Gastroesophageal sphincter (tissue), 3 donors: Measurements from ENCODE around the gene RASGRP1.

Experiments
- CTCF ChIP-seq, 4 experiments: fragments of 200-600 bp in 2 of 4; fragments of 450-650 bp in 2 of 4; sonication (generic) in 1 of 4; IDR thresholded peaks; one replicate each; pipeline ENCODE4 v1.5.1; 2017 to 2019; ENCODE audit warnings: antibody characterized with exemption in 4 of 4, mild to moderate bottlenecking in 2 of 4, moderate library complexity in 2 of 4
- POLR2AphosphoS5 ChIP-seq: sonication (generic); formaldehyde crosslinking; IDR thresholded peaks from one replicate; pipeline ENCODE4 v1.6.1; 2017; ENCODE audit warnings: antibody characterized with exemption

GRCh38 chr15:38521316-38521715 lies 43.3 kb downstream of the RASGRP1 start:
- no peak for TF ChIP-seq CTCF (IDR thresholded peaks at IDR 0.05)
- no peak for TF ChIP-seq POLR2AphosphoS5
